Activated gamma-delta T cell treated with Interleukin-2 at 50 U/mL for 16 hours (primary cell): ENCODE results near the gene NEURL4.
A peak's percentile ranks its signal among the peaks of the same experiment; 100 is the strongest.
"Not testable (repeated sequence)": the region's sequence is repeated elsewhere in the genome, so short reads cannot be mapped to it uniquely, and the experiment has no call there.

ENCODE experiments used
- DNase-seq: peaks from one replicate; pipeline ENCODE4 v3.0.0-alpha.2; 2020

NEURL4 gene

GRCh38 chr17:7346761-7347614, 17.9 kb upstream of the NEURL4 start:
- no peak for DNase-seq

- no peak for DNase-seq
These were observed 14.1 kb upstream of the NEURL4 start for GRCh38 chr17:7343250-7343649.

GRCh38 chr17:7341842-7342241, 12.7 kb upstream of the NEURL4 start:
- DNase-seq = no peak

- no peak for DNase-seq
These were observed 11.0 kb upstream of the NEURL4 start for GRCh38 chr17:7340179-7340578.

GRCh38 chr17:7337600-7337999, 8.5 kb upstream of the NEURL4 start:
- not testable (repeated sequence) for DNase-seq

- DNase-seq = peak; percentile 90
These were observed 7.4 kb upstream of the NEURL4 start, which contains the start of gene ACAP1 for GRCh38 chr17:7336240-7337175. ACAP1 (plus strand) TSS chr17:7336529; CDS start chr17:7336735, 206 bp downstream.

- not testable (repeated sequence) for DNase-seq
These were observed 6.6 kb upstream of the NEURL4 start for GRCh38 chr17:7335765-7336164.

- no peak for DNase-seq
These were observed 5.9 kb upstream of the NEURL4 start for GRCh38 chr17:7334938-7335538.

- not testable (repeated sequence) for DNase-seq
These were observed 3.5 kb upstream of the NEURL4 start for GRCh38 chr17:7332600-7333069.

- DNase-seq = no peak
These were observed 3.0 kb upstream of the NEURL4 start for GRCh38 chr17:7332111-7332510.

GRCh38 chr17:7330638-7331015, 1.5 kb upstream of the NEURL4 start:
- no peak for DNase-seq

- peak; percentile 72 for DNase-seq
These were observed 982 bp upstream of the NEURL4 start for GRCh38 chr17:7329997-7330637.

GRCh38 chr17:7329374-7329996, 350 bp upstream of the NEURL4 start:
- DNase-seq = peak; percentile 97

GRCh38 chr17:7328009-7328408, 1.1 kb downstream of the NEURL4 start:
- DNase-seq = no peak

GRCh38 chr17:7327501-7327900, 1.6 kb downstream of the NEURL4 start:
- DNase-seq = no peak

- DNase-seq = no peak
These were observed 2.1 kb downstream of the NEURL4 start for GRCh38 chr17:7327056-7327455.

GRCh38 chr17:7326186-7326585, 2.9 kb downstream of the NEURL4 start:
- no peak for DNase-seq

GRCh38 chr17:7325031-7325528, 4.1 kb downstream of the NEURL4 start:
- no peak for DNase-seq

- no peak for DNase-seq
These were observed 4.7 kb downstream of the NEURL4 start for GRCh38 chr17:7324438-7324779.

GRCh38 chr17:7323731-7324437, 5.3 kb downstream of the NEURL4 start:
- DNase-seq = peak; percentile 67

- DNase-seq = no peak
These were observed 6.5 kb downstream of the NEURL4 start for GRCh38 chr17:7322520-7323194.
